HG02884 (cell line): ENCODE measurements around the gene THADA.
"Not testable (repeated sequence)": the region's sequence is repeated elsewhere in the genome, so short reads cannot be mapped to it uniquely, and the experiment has no call there.

Experiments used
- ATAC-seq: cut with Tn5 transposase; IDR thresholded peaks from one replicate; pipeline ENCODE4 v1.9.1; 2021; ENCODE audit warnings: mild to moderate bottlenecking, moderate library complexity; ENCODE audit not compliant: unreplicated experiment

The THADA gene

GRCh38 chr2:43396344-43396743, 199.5 kb downstream of the THADA start:
- not testable (repeated sequence) for ATAC-seq

GRCh38 chr2:43393918-43394317, 201.9 kb downstream of the THADA start:
- no peak for ATAC-seq

GRCh38 chr2:43391878-43392215, 204.0 kb downstream of the THADA start:
- no peak for ATAC-seq

- ATAC-seq: peak; percentile 39
Measured at GRCh38 chr2:43391201-43391877, 204.5 kb downstream of the THADA start.

- ATAC-seq: no peak
Measured at GRCh38 chr2:43389581-43390466, 206.0 kb downstream of the THADA start.

- no peak for ATAC-seq
Measured at GRCh38 chr2:43388371-43388770, 207.5 kb downstream of the THADA start.

- ATAC-seq: peak; percentile 80
Measured at GRCh38 chr2:43387092-43388062, 208.5 kb downstream of the THADA start.

- ATAC-seq: not testable (repeated sequence)
Measured at GRCh38 chr2:43386679-43387078, 209.2 kb downstream of the THADA start.

GRCh38 chr2:43384143-43384542, 211.7 kb downstream of the THADA start:
- ATAC-seq: no peak

- no peak for ATAC-seq
Measured at GRCh38 chr2:43383533-43383932, 212.3 kb downstream of the THADA start.

GRCh38 chr2:43379494-43379893, 216.3 kb downstream of the THADA start:
- ATAC-seq: no peak

GRCh38 chr2:43377327-43377726, 218.5 kb downstream of the THADA start:
- ATAC-seq: no peak

GRCh38 chr2:43376523-43377198, 219.2 kb downstream of the THADA start:
- ATAC-seq: no peak

- ATAC-seq: no peak
Measured at GRCh38 chr2:43375746-43376522, 219.9 kb downstream of the THADA start.

- ATAC-seq: no peak
Measured at GRCh38 chr2:43372416-43373081, 223.3 kb downstream of the THADA start.

- ATAC-seq: no peak
Measured at GRCh38 chr2:43370705-43371104, 225.1 kb downstream of the THADA start.

GRCh38 chr2:43370146-43370545, 225.7 kb downstream of the THADA start:
- no peak for ATAC-seq

- no peak for ATAC-seq
Measured at GRCh38 chr2:43368483-43369385, 227.1 kb downstream of the THADA start.
